HG03139 (cell line): ENCODE data around the gene DOK1.

Source experiments
- ATAC-seq: cut with Tn5 transposase; IDR thresholded peaks from one replicate; pipeline ENCODE4 v1.9.1; 2021; ENCODE audit not compliant: unreplicated experiment

The DOK1 gene

GRCh38 chr2:74566754-74567085 is 12.2 kb downstream of the DOK1 start:
- no peak for ATAC-seq

- no peak for ATAC-seq
Measured at GRCh38 chr2:74567881-74568280, 13.4 kb downstream of the DOK1 start.

- ATAC-seq, result no peak
Measured at GRCh38 chr2:74569686-74570085, 15.2 kb downstream of the DOK1 start.

GRCh38 chr2:74571058-74571457 is 16.5 kb downstream of the DOK1 start:
- peak; percentile 45 for ATAC-seq

- ATAC-seq, result no peak
Measured at GRCh38 chr2:74572178-74572925, 17.8 kb downstream of the DOK1 start.

GRCh38 chr2:74573747-74574562 is 19.4 kb downstream of the DOK1 start:
- ATAC-seq, result peak; percentile 47

GRCh38 chr2:74575320-74575719 is 20.8 kb downstream of the DOK1 start:
- no peak for ATAC-seq

GRCh38 chr2:74576211-74576862 is 21.8 kb downstream of the DOK1 start:
- ATAC-seq, result no peak

GRCh38 chr2:74576863-74577229 is 22.3 kb downstream of the DOK1 start:
- ATAC-seq, result no peak

GRCh38 chr2:74577448-74577847 is 22.9 kb downstream of the DOK1 start:
- no peak for ATAC-seq

GRCh38 chr2:74578408-74578807 is 23.9 kb downstream of the DOK1 start:
- ATAC-seq, result no peak

GRCh38 chr2:74581463-74581862 is 26.9 kb downstream of the DOK1 start:
- ATAC-seq, result no peak

GRCh38 chr2:74582184-74582583 is 27.7 kb downstream of the DOK1 start:
- ATAC-seq, result no peak

- ATAC-seq, result no peak
Measured at GRCh38 chr2:74583504-74583903, 29.0 kb downstream of the DOK1 start.

- no peak for ATAC-seq
Measured at GRCh38 chr2:74584088-74584645, 29.6 kb downstream of the DOK1 start.

GRCh38 chr2:74585406-74586185 is 31.1 kb downstream of the DOK1 start:
- ATAC-seq, result peak; percentile 44

GRCh38 chr2:74587664-74588277 is 33.3 kb downstream of the DOK1 start:
- ATAC-seq, result peak; percentile 64

GRCh38 chr2:74588664-74589063 is 34.1 kb downstream of the DOK1 start:
- no peak for ATAC-seq

- no peak for ATAC-seq
Measured at GRCh38 chr2:74593826-74594772, 39.6 kb downstream of the DOK1 start.
